WTC11 (cell line): ENCODE measurements around the gene ADAT2. TPM values are rescaled to one million over a fixed set of nuclear protein-coding genes. Genes with fewer than 3 reads are reported as not detected.

ENCODE experiments used
- ATAC-seq: fragments of 200-7000 bp; cut with Tn5 transposase; 2 replicates; pipeline ENCODE4 v1.10.0; 2021; ENCODE audit warnings: mild to moderate bottlenecking, moderate library complexity
- CTCF ChIA-PET: fragments of 300-600 bp; sonication (Branson Sonifier 250); formaldehyde crosslinking; loops from one replicate; lab custom pipeline; 2021; ENCODE audit warnings: antibody characterized with exemption; lab: Charles Lee
- POLR2A ChIA-PET: fragments of 350-600 bp; sonication (Branson Sonifier 250); formaldehyde crosslinking; loops from one replicate; lab custom pipeline; 2021; ENCODE audit warnings: antibody characterized with exemption; lab: Charles Lee
- DNase-seq: peaks from one replicate; pipeline ENCODE4 v3.0.0; 2021; ENCODE audit warnings: low spot score
- H3K27ac Mint-ChIP-seq: 2 replicates; pipeline ENCODE4 v1.8.0; 2021; ENCODE audit warnings: mixed read lengths
- H3K27me3 Mint-ChIP-seq: 2 replicates; pipeline ENCODE4 v1.8.0; 2021; ENCODE audit warnings: low read depth, mild to moderate bottlenecking, moderate library complexity, mixed read lengths
- H3K36me3 Mint-ChIP-seq: 2 replicates; pipeline ENCODE4 v1.8.0; 2021; ENCODE audit warnings: mixed read lengths
- H3K4me1 Mint-ChIP-seq: 2 replicates; pipeline ENCODE4 v1.8.0; 2022; ENCODE audit warnings: mixed read lengths
- H3K4me3 Mint-ChIP-seq: 2 replicates; pipeline ENCODE4 v1.8.0; 2021; ENCODE audit warnings: mild to moderate bottlenecking, moderate library complexity, mixed read lengths
- H3K9me3 Mint-ChIP-seq: 2 replicates; pipeline ENCODE4 v1.8.0; 2021; ENCODE audit warnings: mixed read lengths
- CBFB ChIP-seq: sonication (generic); formaldehyde crosslinking; IDR thresholded peaks from 2 replicates; pipeline ENCODE4 v1.8.1; 2022; ENCODE audit warnings: mild to moderate bottlenecking, low read depth, missing genetic modification reagents
- CREM ChIP-seq: sonication (generic); formaldehyde crosslinking; IDR thresholded peaks from 2 replicates; pipeline ENCODE4 v1.8.1; 2022; ENCODE audit warnings: mild to moderate bottlenecking, missing genetic modification reagents, moderate library complexity
- ERG ChIP-seq: fragments of 250-450 bp; sonication (Bioruptor Pico); IDR thresholded peaks from 2 replicates; pipeline ENCODE4 v1.8.0; 2021; ENCODE audit warnings: mild to moderate bottlenecking
- ESRRA ChIP-seq: sonication (generic); formaldehyde crosslinking; IDR thresholded peaks from 2 replicates; pipeline ENCODE4 v1.8.1; 2022; ENCODE audit warnings: mild to moderate bottlenecking, missing genetic modification reagents, borderline replicate concordance
- GTF2I ChIP-seq: fragments of 250-450 bp; sonication (Bioruptor Pico); conservative IDR thresholded peaks from 2 replicates; pipeline ENCODE4 v1.4.0; 2021; ENCODE audit warnings: mild to moderate bottlenecking
- HMGXB4 ChIP-seq: sonication (generic); formaldehyde crosslinking; IDR thresholded peaks from 2 replicates; pipeline ENCODE4 v1.8.1; 2023; ENCODE audit warnings: mild to moderate bottlenecking, moderate library complexity, missing genetic modification reagents
- IRF2 ChIP-seq: sonication (generic); formaldehyde crosslinking; IDR thresholded peaks from 2 replicates; pipeline ENCODE4 v1.8.0; 2022; ENCODE audit warnings: low read depth, missing genetic modification reagents, borderline replicate concordance
- KAT7 ChIP-seq: sonication (generic); formaldehyde crosslinking; IDR thresholded peaks from 2 replicates; pipeline ENCODE4 v1.8.1; 2023; ENCODE audit warnings: missing genetic modification reagents, mild to moderate bottlenecking, borderline replicate concordance
- MAX ChIP-seq: sonication (generic); formaldehyde crosslinking; IDR thresholded peaks from 2 replicates; pipeline ENCODE4 v1.8.0; 2022; ENCODE audit warnings: mild to moderate bottlenecking, missing genetic modification reagents
- MYBL2 ChIP-seq: sonication (generic); formaldehyde crosslinking; IDR thresholded peaks from 2 replicates; pipeline ENCODE4 v1.8.1; 2023; ENCODE audit warnings: mild to moderate bottlenecking, moderate library complexity, missing genetic modification reagents
- NFYB ChIP-seq: sonication (generic); formaldehyde crosslinking; conservative IDR thresholded peaks from 2 replicates; pipeline ENCODE4 v1.8.0; 2022; ENCODE audit warnings: low read depth, missing genetic modification reagents
- SP1 ChIP-seq: sonication (generic); formaldehyde crosslinking; conservative IDR thresholded peaks from 2 replicates; pipeline ENCODE4 v1.8.1; 2022; ENCODE audit warnings: missing genetic modification reagents
- TCF7 ChIP-seq: sonication (generic); formaldehyde crosslinking; IDR thresholded peaks from 2 replicates; pipeline ENCODE4 v1.8.0; 2022; ENCODE audit warnings: mild to moderate bottlenecking, low read depth, missing genetic modification reagents, moderate library complexity
- TEAD1 ChIP-seq: sonication (generic); formaldehyde crosslinking; IDR thresholded peaks from 2 replicates; pipeline ENCODE4 v1.8.0; 2022; ENCODE audit warnings: mild to moderate bottlenecking, missing genetic modification reagents
- ZNF396 ChIP-seq: fragments of 250-450 bp; sonication (Bioruptor Pico); IDR thresholded peaks from 2 replicates; pipeline ENCODE4 v1.8.0; 2021; ENCODE audit warnings: mild to moderate bottlenecking, moderate library complexity, borderline replicate concordance
- ZNF671 ChIP-seq: fragments of 250-450 bp; sonication (Bioruptor Pico); IDR thresholded peaks from 2 replicates; pipeline ENCODE4 v1.8.0; 2021; ENCODE audit warnings: mild to moderate bottlenecking
- total RNA-seq: library from RNA; stranded (reverse); gene quantifications from 3 replicates; pipeline ENCODE4 v1.2.3, GENCODE V29; 2021
- TF ChIP-seq, protein P1 (sequence below): sonication (generic); formaldehyde crosslinking; IDR thresholded peaks from 2 replicates; pipeline ENCODE4 v1.8.1; 2023; ENCODE audit warnings: mild to moderate bottlenecking, missing genetic modification reagents, moderate library complexity
- TF ChIP-seq, protein P2 (sequence below): fragments of 250-450 bp; sonication (Bioruptor Pico); IDR thresholded peaks from 2 replicates; pipeline ENCODE4 v1.9.0; 2021; ENCODE audit warnings: mild to moderate bottlenecking
- TF ChIP-seq, protein P3 (sequence below): sonication (generic); formaldehyde crosslinking; IDR thresholded peaks from 2 replicates; pipeline ENCODE4 v1.8.0; 2022; ENCODE audit warnings: mild to moderate bottlenecking, missing genetic modification reagents

Gene ADAT2
- total RNA-seq, 1 experiment from 2014 or later, result 13.3 TPM

- Mint-ChIP-seq H3K27me3 (no peaks in the 10 kb centered on the region), H3K27ac (no peak overlapping the region), H3K4me3 (no peak overlapping the region), H3K36me3 (no peaks in the 10 kb centered on the region), H3K4me1 (peaks cover 37% of the 10 kb centered on the region), H3K9me3 (no peaks in the 10 kb centered on the region)
- DNase-seq (no peak), ATAC-seq (no peak)
- TF ChIP-seq CBFB (CRISPR knock-in tag) (no peak), IRF2 (CRISPR knock-in tag) (no peak), HMGXB4 (CRISPR knock-in tag) (no peak), GTF2I (CRISPR knock-in tag) (no peak), CREM (no peak), SP1 (CRISPR knock-in tag) (no peak), ZNF396 (CRISPR knock-in tag) (no peak), NFYB (no peak), KAT7 (CRISPR knock-in tag) (no peak)
- TF ChIP-seq, protein P1, sequence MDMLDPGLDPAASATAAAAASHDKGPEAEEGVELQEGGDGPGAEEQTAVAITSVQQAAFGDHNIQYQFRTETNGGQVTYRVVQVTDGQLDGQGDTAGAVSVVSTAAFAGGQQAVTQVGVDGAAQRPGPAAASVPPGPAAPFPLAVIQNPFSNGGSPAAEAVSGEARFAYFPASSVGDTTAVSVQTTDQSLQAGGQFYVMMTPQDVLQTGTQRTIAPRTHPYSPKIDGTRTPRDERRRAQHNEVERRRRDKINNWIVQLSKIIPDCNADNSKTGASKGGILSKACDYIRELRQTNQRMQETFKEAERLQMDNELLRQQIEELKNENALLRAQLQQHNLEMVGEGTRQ, result no peak
- TF ChIP-seq, protein P2, sequence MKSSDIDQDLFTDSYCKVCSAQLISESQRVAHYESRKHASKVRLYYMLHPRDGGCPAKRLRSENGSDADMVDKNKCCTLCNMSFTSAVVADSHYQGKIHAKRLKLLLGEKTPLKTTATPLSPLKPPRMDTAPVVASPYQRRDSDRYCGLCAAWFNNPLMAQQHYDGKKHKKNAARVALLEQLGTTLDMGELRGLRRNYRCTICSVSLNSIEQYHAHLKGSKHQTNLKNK (CRISPR knock-in tag), result no peak
- ChIA-PET CTCF (interaction anchor here (1.1 to 1.8 kb wide), 3 partner anchors 63 to 168 kb away, joined by 4 to 6 read pairs (median 4); no protein-coding TSS in a partner anchor), POLR2A (no interaction called here)
Observed at GRCh38 chr6:143401068-143401446, 49.4 kb downstream of the ADAT2 start.

GRCh38 chr6:143400258-143401067 is 50.0 kb downstream of the ADAT2 start:
- Mint-ChIP-seq H3K4me3 (no peak overlapping the region), H3K9me3 (no peaks in the 10 kb centered on the region), H3K27me3 (no peaks in the 10 kb centered on the region)
- CTCF ChIA-PET, result interaction anchor here (1.1 to 1.8 kb wide), 4 partner anchors 63 to 168 kb away, joined by 4 to 6 read pairs (median 4); no protein-coding TSS in a partner anchor
- ATAC-seq, result no peak
- no peak for TF ChIP-seq HMGXB4 (CRISPR knock-in tag)
- TF ChIP-seq ESRRA, result no peak
- no peak for TF ChIP-seq TEAD1 (CRISPR knock-in tag)
- TF ChIP-seq MYBL2 (CRISPR knock-in tag), result no peak
- TF ChIP-seq MAX, result no peak
- TF ChIP-seq ERG (CRISPR knock-in tag), result no peak
- TF ChIP-seq ZNF671 (CRISPR knock-in tag), result no peak
- TF ChIP-seq, protein P3, sequence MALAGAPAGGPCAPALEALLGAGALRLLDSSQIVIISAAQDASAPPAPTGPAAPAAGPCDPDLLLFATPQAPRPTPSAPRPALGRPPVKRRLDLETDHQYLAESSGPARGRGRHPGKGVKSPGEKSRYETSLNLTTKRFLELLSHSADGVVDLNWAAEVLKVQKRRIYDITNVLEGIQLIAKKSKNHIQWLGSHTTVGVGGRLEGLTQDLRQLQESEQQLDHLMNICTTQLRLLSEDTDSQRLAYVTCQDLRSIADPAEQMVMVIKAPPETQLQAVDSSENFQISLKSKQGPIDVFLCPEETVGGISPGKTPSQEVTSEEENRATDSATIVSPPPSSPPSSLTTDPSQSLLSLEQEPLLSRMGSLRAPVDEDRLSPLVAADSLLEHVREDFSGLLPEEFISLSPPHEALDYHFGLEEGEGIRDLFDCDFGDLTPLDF, result no peak
- no peak for TF ChIP-seq KAT7 (CRISPR knock-in tag)
- TF ChIP-seq TCF7 (CRISPR knock-in tag), result no peak
- no peak for TF ChIP-seq ZNF396 (CRISPR knock-in tag)
- TF ChIP-seq, all 79 proteins: peak for 0
- DNase-seq, result no peak
- H3K36me3 Mint-ChIP-seq, result no peaks in the 10 kb centered on the region
- POLR2A ChIA-PET, result no interaction called here
- no peak overlapping the region for H3K27ac Mint-ChIP-seq
- peaks cover 36% of the 10 kb centered on the region for H3K4me1 Mint-ChIP-seq
